Ishikawa (cell line): ENCODE results near the gene SLC25A34.

ENCODE experiments used
- CEBPB ChIP-seq: IDR thresholded peaks from 2 replicates; pipeline ENCODE4 v1.6.1; 2012
- CREB1 ChIP-seq: IDR thresholded peaks from 2 replicates; pipeline ENCODE4 v1.6.1; 2012; ENCODE audit warnings: low read depth
- EGR1 ChIP-seq: IDR thresholded peaks from 2 replicates; pipeline ENCODE4 v1.6.1; 2012
- EP300 ChIP-seq: IDR thresholded peaks from 2 replicates; pipeline ENCODE4 v1.6.1; 2012; ENCODE audit warnings: borderline replicate concordance
- FOXM1 ChIP-seq: IDR thresholded peaks from 2 replicates; pipeline ENCODE4 v1.6.1; 2012; ENCODE audit warnings: low read depth, borderline replicate concordance
- NFIC ChIP-seq: IDR thresholded peaks from 2 replicates; pipeline ENCODE4 v1.6.1; 2012
- RAD21 ChIP-seq: IDR thresholded peaks from 2 replicates; pipeline ENCODE4 v1.6.1; 2012; ENCODE audit warnings: low read depth
- TAF1 ChIP-seq: IDR thresholded peaks from 2 replicates; pipeline ENCODE4 v1.6.1; 2012; ENCODE audit warnings: low read depth, mild to moderate bottlenecking
- TCF12 ChIP-seq: IDR thresholded peaks from 2 replicates; pipeline ENCODE4 v1.6.1; 2012; ENCODE audit warnings: low read depth
- TEAD4 ChIP-seq: IDR thresholded peaks from 2 replicates; pipeline ENCODE4 v1.6.1; 2012
- YY1 ChIP-seq: IDR thresholded peaks from 2 replicates; pipeline ENCODE4 v1.6.1; 2012; ENCODE audit warnings: low read depth
- ZBTB7A ChIP-seq: IDR thresholded peaks from 2 replicates; pipeline ENCODE4 v1.6.1; 2012; ENCODE audit warnings: low read depth
- TF ChIP-seq, protein P1 (sequence below): IDR thresholded peaks from 2 replicates; pipeline ENCODE4 v1.6.1; 2012
- TF ChIP-seq, protein P2 (sequence below): IDR thresholded peaks from 2 replicates; pipeline ENCODE4 v1.6.1; 2012
- TF ChIP-seq, protein P3 (sequence below): IDR thresholded peaks from 2 replicates; pipeline ENCODE4 v1.6.1; 2012; ENCODE audit warnings: low read depth, mild to moderate bottlenecking

Gene SLC25A34

DNA sequence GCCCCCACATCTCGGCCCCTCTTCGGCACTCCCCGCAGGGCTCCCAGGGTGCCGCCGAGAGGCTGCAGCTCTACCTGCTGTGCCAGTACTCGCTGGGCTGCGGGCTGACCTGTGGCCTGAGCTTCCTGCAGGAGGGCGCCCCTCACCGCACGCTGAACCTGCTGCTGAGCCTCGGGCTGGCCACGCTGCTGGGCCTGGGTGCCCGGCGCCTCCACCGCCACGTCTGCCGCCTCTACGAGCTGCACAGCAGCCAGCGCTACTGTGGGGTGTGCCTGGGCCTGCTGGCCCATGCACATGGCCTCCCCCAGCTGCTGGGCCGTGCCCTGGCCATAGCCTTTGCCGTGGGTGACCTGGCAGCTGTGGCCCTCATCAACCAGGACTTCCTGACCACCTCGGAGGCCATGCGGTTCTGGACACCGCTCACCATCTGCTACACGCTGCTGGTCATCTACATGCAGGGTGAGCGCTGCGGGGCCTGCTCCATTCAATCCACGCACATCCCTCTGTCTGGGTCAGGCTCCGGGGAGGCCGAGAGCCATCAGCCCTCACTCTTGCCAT, 8.1 kb downstream of the SLC25A34 start:
- TF ChIP-seq NFIC = no peak
- no peak for TF ChIP-seq CREB1
- no peak for TF ChIP-seq FOXM1
- TF ChIP-seq, protein P1, sequence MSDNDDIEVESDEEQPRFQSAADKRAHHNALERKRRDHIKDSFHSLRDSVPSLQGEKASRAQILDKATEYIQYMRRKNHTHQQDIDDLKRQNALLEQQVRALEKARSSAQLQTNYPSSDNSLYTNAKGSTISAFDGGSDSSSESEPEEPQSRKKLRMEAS = no peak
- no peak for TF ChIP-seq TEAD4
- TF ChIP-seq CEBPB = no peak
- TF ChIP-seq TCF12 = no peak
- TF ChIP-seq EGR1 = no peak
- TF ChIP-seq ZBTB7A = no peak
- TF ChIP-seq RAD21 = no peak

DNA sequence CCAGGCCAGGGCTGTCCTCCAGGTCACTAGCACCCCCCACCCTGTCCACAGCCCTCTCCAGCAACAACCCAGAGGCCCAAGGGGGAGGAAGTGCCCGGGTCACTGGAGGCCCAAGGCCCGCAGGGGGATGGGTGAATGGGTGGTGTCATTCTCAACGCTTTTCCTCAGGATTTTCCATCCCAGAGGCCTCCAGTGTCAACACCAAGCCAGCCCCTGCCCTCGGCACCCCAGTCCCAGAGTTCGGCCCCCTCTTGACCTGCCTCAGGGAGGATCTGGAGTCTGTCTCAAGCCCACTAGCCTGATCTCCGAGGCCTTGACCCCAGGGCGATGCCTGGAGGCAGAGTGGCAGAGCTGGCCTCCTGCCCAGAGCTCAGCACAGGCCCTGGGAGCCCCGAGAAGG, 11.3 kb downstream of the SLC25A34 start:
- TF ChIP-seq NFIC (no peak), CREB1 (no peak)

DNA sequence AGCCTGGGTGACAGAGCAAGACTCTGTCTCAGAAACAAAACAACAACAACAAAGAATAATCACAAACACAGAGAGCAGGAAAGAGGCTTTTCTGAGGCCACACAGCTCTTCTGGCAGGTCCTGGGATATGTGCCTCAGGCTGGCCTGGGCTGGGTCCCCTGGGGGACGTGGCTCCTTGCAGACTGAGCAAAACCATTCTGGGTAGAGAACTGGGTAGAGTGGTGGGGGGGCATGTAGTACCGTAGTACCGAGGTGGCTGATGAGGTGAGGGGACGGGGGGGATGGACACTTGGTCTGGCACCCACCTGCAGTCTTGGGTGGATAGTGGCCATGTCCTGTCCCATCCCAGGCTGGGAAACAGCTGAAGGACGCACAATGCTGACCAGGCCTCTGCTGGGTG, 12.2 kb downstream of the SLC25A34 start:
- TF ChIP-seq FOXM1 = no peak
- TF ChIP-seq, protein P1 = no peak

DNA sequence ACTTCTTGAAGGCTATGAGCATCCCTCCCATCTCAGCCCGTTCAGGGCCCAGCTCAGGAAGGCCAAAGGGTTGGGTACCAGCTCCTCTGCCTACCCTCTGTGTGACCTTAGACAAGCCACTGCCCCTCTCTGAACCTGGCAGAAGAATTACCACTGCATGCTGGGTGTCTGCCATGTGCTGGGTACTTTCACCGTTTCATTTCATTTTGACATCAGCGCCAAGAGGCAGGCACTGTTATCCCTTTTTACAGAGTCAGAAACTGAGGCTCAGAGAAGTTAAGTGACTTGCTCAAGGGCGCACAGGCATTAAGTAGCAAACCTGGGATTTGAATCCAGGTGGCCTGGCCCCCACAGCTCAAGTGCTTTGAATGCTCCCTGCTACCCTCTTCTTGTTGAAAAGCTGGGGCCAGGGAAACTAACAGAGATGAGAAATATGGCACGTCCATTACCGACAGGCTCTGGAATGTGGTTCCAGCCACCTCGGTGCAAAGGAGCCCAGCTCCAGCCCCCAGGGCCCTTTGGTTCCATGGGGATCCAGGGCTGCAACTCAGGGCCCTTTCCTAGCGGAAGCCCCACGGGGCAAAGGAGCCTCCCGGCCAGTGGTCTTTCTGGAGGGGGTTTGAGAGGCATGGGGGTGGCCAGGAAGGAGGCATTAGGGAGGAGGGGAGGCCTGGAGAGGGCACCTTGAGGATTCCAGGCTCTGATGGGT, 12.8 kb downstream of the SLC25A34 start:
- no peak for TF ChIP-seq CREB1
- TF ChIP-seq, protein P2, sequence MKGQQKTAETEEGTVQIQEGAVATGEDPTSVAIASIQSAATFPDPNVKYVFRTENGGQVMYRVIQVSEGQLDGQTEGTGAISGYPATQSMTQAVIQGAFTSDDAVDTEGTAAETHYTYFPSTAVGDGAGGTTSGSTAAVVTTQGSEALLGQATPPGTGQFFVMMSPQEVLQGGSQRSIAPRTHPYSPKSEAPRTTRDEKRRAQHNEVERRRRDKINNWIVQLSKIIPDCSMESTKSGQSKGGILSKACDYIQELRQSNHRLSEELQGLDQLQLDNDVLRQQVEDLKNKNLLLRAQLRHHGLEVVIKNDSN = no peak
- no peak for TF ChIP-seq TAF1
- no peak for TF ChIP-seq YY1
- no peak for TF ChIP-seq EP300
- TF ChIP-seq FOXM1 = no peak
- no peak for TF ChIP-seq EGR1
- no peak for TF ChIP-seq NFIC
- no peak for TF ChIP-seq TCF12

DNA sequence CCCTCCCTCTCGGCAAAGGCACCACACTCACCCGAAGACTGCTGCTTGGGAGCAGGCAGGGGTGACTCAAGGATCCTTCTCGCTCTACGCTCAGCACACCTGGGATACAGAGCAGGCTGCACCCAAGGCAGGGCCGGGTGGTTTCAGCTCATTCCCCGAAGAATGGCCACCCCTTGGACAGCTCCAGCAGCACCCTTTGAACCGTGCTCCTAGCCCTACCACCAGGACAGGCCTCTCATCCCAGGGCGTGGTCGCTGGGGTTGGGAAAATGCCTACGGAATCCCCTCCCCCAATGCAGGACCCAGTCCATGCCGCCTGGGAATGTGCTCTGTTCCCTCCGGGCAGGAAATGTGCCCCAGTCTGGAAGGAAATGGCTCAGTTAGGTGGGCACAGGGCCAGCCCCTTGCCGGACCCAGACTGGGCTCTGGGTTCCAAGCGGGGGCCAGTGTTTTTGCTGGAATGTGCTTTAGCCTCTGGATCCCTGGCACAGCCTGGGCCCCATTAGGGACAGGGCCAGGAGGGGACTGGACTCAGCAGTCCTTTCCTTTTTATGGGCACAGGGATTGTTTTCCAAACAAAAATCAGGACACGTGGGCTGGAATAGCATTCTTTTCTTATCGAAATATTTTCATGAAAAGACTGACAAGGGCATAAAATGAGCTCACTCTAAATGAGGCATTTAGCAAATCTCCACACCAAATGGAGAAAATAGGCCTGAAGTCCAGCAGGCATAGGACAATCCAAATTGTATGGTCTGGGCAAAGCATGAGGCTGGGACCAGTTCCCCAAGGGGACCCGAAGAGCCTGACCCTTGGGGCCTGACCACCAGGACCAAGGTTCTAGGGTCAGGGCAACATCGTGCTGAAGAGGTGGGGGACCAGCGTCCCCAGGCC, 13.6 kb downstream of the SLC25A34 start:
- TF ChIP-seq CREB1 = no peak
- no peak for TF ChIP-seq EGR1
- TF ChIP-seq ZBTB7A = no peak
- TF ChIP-seq, protein P1 = no peak
- TF ChIP-seq NFIC = no peak
- no peak for TF ChIP-seq FOXM1

DNA sequence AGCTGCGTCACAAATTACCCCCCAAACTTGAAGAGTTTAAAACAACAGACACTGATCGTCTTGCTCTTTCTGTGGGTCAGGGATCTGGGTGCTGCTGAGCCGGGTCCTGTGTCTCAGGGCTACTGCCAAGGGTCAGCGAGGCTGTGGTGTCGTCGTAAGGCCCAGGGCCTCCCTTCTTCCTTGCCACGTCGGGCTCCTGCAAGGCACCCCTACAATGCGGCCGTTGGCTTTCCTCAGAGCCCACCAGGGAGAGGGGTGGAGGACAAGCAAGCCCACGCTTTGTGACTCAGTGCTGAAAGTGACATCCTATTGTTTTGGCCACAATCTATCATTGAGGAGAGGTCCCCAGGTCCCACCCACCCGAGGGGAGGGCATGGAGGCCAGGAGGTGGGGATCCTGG, 14.9 kb downstream of the SLC25A34 start:
- TF ChIP-seq TCF12 = no peak
- TF ChIP-seq CREB1 = no peak
- no peak for TF ChIP-seq CEBPB
- no peak for TF ChIP-seq YY1
- no peak for TF ChIP-seq RAD21
- TF ChIP-seq, protein P1 = no peak
- TF ChIP-seq EP300 = no peak
- no peak for TF ChIP-seq NFIC
- TF ChIP-seq, protein P2 = no peak
- no peak for TF ChIP-seq FOXM1
- no peak for TF ChIP-seq TAF1

DNA sequence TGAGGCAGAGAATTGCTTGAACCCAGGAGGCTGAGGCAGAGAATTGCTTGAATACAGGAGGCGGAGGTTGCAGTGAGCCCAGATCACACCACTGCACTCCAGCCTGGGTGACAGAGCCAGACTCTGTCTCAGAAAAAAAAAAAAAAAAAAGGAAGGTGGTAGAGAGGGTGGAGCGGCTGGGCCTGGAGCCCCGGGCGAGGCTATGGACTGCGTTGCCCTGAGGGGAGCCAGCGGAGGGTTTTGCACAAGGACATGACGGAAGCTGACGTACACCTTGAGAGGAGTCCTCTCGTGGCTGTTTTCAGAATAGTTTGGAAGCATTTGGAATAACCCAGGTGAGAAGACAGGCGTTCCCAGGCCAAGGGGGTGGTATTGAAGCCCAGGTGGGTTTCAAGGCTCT, 15.7 kb downstream of the SLC25A34 start:
- no peak for TF ChIP-seq FOXM1

DNA sequence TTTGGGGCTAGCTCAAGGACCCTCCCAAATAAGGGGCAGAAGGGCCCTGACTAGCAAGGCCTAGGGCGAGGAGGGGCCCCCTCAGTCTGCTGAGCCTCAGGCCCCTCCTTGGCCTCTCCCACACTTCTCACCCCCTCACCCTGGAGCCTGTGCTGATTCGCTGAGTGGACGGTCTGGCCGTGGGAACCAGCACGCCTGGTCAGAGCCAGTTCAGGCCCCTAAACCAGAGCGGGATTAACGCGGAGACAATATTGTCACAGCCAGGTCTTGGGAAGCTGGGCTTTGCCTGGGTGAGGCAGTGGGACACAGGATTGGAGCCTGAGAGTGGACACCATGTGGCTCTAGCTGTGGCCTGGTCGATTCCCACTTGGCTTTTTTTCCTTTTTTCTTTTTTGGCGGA, 17.7 kb downstream of the SLC25A34 start:
- TF ChIP-seq YY1 (no peak), CREB1 (no peak)

DNA sequence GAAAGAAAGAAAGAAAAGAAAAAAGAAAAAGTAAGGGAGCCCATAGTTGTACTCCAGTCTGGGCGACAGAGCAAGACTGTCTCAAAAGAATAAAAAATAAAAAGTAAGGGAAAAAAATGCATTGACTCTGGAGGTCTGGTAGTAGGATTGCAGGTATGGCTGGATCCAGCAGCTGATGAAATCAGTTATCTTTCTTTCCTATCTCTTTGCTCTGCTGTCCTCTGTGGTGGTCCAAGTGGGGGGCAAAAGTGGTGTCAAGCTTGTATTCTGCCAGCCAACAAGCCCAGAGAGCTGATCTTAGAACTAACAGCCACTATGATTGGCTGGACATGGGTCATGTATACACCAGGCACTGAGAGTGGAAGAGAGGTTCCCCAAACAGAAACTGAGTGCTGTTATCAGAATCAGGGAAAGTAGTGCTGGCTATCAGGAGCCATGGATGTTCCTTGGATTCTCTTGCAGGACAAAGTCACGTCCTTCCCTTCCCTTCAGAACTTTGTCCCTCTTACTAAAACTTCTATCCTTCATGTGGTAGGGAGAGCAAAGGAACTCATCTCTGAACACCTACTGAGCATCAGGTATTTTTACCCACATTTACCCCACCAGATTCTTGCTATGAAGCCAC, 19.1 kb downstream of the SLC25A34 start:
- TF ChIP-seq TEAD4 (no peak), RAD21 (no peak), ZBTB7A (no peak), YY1 (no peak), FOXM1 (no peak), CEBPB (no peak), CREB1 (no peak), TCF12 (no peak), EP300 (no peak), TAF1 (no peak), EGR1 (no peak), NFIC (no peak)
- TF ChIP-seq, protein P3, sequence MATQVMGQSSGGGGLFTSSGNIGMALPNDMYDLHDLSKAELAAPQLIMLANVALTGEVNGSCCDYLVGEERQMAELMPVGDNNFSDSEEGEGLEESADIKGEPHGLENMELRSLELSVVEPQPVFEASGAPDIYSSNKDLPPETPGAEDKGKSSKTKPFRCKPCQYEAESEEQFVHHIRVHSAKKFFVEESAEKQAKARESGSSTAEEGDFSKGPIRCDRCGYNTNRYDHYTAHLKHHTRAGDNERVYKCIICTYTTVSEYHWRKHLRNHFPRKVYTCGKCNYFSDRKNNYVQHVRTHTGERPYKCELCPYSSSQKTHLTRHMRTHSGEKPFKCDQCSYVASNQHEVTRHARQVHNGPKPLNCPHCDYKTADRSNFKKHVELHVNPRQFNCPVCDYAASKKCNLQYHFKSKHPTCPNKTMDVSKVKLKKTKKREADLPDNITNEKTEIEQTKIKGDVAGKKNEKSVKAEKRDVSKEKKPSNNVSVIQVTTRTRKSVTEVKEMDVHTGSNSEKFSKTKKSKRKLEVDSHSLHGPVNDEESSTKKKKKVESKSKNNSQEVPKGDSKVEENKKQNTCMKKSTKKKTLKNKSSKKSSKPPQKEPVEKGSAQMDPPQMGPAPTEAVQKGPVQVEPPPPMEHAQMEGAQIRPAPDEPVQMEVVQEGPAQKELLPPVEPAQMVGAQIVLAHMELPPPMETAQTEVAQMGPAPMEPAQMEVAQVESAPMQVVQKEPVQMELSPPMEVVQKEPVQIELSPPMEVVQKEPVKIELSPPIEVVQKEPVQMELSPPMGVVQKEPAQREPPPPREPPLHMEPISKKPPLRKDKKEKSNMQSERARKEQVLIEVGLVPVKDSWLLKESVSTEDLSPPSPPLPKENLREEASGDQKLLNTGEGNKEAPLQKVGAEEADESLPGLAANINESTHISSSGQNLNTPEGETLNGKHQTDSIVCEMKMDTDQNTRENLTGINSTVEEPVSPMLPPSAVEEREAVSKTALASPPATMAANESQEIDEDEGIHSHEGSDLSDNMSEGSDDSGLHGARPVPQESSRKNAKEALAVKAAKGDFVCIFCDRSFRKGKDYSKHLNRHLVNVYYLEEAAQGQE = no peak
- TF ChIP-seq, protein P2 = no peak
- TF ChIP-seq, protein P1 = no peak
